GM21737 (cell line): Measurements from ENCODE around the gene CPXM2.

Source experiments
- ATAC-seq: cut with Tn5 transposase; IDR thresholded peaks from one replicate; pipeline ENCODE4 v1.9.1; 2021; ENCODE audit warnings: mild to moderate bottlenecking, moderate library complexity; ENCODE audit not compliant: unreplicated experiment

CPXM2 gene

GRCh38 chr10:123852411-123852951, 39.1 kb downstream of the CPXM2 start:
- ATAC-seq = no peak

DNA sequence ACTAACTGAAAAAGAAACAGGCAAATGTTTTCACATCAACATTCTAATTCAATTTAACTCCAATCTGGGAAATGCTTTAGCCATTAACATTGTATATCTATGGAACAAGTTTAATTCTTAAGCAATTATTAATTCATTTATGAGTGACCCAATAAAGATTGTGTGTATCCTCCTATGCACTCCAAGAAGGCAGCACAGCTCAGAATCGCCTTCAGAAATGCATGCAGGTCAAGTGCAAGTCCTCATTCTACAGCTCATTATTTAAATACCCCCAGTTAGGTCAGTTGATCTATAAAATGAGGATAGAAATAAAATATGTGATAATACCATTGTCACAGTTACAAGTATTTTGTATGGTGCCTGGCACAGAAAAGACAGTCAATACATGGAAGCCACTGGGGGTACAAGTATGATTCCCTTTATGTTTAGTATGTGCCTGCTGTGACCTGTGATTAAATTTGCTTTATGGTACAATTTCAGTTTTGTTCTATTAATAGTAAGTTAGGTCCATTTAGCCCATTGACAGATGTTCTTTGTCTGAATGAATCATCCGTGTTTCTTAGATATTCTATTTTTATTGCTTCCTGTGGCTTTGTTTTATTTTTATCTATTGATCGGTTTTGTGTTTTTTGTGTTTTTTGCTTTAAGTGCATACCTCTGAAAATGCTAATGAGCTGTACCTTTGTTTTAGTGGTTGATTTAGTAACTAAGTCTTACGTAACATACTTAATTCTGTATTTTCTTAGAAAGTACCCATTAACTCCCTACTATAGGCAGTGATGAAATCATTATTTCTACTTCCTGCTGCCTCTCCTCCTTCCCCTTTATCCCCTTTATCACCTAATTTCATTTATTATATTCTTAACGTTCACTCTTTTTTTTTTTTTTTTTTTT, 42.8 kb downstream of the CPXM2 start:
- peak; percentile 81 for ATAC-seq

- no peak for ATAC-seq
Measured at GRCh38 chr10:123847686-123848432, 43.7 kb downstream of the CPXM2 start.

DNA sequence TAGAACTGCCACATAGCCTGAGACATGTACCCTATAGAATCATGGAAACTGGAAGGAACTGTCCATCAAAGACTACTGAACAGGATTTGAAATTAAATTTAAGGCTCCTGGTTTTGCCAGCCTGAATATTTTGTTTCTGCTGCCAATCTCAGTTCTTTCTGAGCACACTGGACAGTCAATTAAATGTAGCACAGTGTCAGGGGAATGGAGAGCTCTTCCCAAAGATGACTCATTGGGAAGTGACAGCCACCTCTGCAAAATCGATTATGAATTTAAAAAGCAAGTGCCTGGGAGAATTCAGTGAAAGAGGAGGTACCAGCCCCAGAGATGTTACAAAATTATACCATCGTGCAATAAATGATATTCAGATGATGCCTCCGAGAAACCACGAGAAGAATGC, 47.8 kb downstream of the CPXM2 start:
- no peak for ATAC-seq

- no peak for ATAC-seq
Measured at GRCh38 chr10:123842692-123843385, 48.8 kb downstream of the CPXM2 start.

DNA sequence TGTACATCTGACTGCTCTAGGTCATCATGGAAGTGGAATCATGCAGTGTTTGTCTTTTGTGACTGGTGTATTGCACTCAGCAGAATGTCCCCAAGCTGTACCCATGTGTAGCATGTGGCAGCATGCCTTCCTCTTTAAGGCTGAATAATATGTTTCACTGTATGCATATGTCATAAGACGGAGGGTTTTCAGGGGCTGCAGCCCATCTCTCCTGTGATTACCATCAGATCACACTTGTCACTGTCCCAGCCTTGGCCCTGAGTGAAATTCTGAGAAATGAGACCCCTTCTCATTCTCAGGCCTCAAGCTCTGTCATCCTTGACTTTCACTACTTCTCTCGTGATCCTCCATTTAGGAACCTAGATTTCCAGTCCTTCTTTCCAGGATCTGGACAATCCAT, 50.0 kb downstream of the CPXM2 start:
- ATAC-seq = no peak

DNA sequence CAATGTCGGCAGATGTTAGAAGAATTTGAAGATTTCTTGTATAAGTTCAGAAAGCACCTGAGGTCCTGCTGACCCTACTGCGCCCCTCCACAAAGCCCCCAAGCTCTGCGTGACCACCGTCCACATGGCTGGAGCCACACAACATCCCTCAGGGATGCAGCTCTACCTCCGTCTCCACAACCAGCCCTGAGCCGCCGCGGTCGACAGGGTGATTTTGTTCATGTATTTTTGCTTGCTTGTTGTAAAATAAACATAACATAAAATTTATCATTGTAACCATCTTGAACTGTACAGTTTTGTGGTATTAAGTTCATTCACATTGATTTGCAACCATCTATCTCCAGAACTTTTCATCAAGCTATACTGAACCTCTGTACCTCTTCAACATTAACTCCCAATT, 50.5 kb downstream of the CPXM2 start:
- ATAC-seq = no peak

DNA sequence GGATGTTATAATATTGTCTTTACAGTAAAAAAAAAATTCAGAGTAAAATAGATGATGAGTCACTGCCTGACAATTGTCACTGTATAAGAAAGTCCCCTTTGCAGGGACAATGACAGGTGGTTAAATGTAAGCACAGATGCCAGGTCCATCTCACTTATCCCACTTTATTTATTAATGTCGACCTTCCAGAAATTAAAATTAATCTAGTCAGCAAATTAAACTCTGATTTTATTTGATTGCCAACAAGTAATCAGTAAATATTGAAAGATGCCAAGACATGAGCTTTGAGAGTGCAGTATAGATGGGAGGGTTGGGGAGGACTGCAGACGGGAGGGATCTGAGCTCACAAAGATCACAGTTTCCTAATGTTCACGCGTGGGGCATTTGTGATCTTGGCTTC, 50.9 kb downstream of the CPXM2 start:
- no peak for ATAC-seq

GRCh38 chr10:123838596-123839310, 52.9 kb downstream of the CPXM2 start:
- no peak for ATAC-seq

- ATAC-seq = no peak
Measured at GRCh38 chr10:123837756-123838155, 53.9 kb downstream of the CPXM2 start.

DNA sequence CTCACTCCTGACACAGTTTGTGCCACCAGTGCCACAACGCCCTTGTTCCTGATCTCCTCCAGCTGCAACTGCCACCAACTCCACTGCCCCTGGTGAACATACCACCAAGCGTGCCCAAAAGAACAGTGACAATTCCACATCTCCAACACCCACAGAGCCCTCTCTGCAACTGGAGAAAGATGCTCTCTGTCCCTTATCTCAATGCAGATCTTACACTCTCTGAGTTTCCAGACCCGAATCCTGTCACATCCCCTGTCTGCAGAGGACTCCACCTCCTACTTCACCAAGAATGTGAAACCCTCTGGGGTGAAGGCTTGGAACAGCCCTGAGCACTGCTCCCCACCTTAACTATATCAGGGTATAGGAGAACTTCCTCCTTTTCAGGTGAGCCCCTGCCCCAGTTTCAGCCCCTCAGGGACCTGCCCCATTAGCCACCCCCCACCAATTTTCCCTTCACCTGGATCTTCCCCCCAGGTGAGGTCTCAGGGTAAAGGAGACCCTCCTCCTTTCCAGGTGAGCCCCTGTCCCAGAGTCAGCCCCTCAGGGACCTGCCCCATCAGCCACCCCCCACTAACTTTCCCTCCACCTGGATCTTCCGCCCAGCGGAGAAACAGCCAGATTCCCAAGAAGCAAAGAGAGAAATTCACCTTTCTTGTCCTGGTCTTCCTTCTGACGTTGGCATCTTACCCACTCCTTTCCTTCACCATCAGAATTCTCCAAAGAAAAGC, 55.0 kb downstream of the CPXM2 start:
- no peak for ATAC-seq

GRCh38 chr10:123835575-123835974, 56.0 kb downstream of the CPXM2 start:
- ATAC-seq = peak; percentile 97

DNA sequence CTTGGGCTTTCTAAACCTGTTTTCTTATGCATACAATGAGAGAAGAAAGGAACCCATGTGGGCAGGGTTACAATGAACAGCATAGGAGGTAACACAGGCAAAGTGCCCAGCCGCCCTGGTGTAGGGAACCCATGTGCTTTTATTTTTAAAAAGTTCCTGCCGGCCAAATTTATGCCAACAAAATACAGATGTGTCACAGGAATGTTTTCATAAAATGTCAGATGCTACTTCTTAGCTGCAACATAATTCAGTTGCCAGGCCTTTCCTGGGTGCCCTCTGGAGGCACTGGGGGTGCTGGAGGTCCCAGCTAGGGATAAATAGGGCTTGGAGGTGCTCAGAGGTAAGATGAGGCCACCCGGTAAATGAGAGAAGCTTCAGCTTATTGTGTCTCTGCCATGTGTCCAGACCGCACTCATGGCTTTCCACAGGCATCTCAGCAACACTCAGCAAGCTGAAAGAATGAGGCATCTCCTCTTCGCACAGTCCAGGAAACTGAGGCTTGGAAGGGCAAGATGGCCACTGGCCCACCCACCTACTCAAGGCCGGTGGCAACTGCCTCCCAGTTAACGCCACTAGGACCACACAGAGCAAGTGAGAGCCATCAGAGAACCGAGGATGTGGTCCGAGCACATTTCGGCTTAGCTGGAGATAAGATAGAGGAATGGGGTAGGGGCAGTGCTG, 58.3 kb downstream of the CPXM2 start:
- ATAC-seq = no peak

GRCh38 chr10:123831259-123831658, 60.3 kb downstream of the CPXM2 start:
- ATAC-seq = no peak

DNA sequence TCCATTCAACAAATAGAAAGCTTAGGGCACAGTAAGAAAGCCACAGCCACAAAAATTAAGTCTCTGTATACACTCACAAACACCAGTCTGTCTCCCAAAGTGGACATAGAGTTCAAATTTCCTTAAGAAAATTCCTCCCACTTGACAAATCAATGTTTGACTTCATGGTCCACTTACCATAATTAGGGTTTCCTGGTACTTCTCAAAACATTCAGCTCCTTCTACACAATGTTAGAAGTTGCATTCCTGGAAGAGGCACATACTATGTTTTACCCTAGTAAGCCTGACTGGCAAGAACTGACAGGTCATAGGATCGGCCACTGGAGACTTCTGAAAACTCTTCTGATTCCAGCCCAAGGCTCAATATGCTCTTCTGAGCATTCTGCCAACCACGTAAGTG, 70.5 kb downstream of the CPXM2 start:
- no peak for ATAC-seq

GRCh38 chr10:123809632-123810031, 82.0 kb downstream of the CPXM2 start:
- ATAC-seq = no peak

- no peak for ATAC-seq
Measured at GRCh38 chr10:123808906-123809305, 82.7 kb downstream of the CPXM2 start.

GRCh38 chr10:123808286-123808685, 83.3 kb downstream of the CPXM2 start:
- no peak for ATAC-seq

- ATAC-seq = no peak
Measured at GRCh38 chr10:123807444-123808035, 84.1 kb downstream of the CPXM2 start.
